GM19452 (cell line): ENCODE measurements around the gene ATG13.

Source experiments
- ATAC-seq: cut with Tn5 transposase; IDR thresholded peaks from one replicate; pipeline ENCODE4 v1.9.1; 2021; ENCODE audit not compliant: unreplicated experiment

The ATG13 gene

DNA sequence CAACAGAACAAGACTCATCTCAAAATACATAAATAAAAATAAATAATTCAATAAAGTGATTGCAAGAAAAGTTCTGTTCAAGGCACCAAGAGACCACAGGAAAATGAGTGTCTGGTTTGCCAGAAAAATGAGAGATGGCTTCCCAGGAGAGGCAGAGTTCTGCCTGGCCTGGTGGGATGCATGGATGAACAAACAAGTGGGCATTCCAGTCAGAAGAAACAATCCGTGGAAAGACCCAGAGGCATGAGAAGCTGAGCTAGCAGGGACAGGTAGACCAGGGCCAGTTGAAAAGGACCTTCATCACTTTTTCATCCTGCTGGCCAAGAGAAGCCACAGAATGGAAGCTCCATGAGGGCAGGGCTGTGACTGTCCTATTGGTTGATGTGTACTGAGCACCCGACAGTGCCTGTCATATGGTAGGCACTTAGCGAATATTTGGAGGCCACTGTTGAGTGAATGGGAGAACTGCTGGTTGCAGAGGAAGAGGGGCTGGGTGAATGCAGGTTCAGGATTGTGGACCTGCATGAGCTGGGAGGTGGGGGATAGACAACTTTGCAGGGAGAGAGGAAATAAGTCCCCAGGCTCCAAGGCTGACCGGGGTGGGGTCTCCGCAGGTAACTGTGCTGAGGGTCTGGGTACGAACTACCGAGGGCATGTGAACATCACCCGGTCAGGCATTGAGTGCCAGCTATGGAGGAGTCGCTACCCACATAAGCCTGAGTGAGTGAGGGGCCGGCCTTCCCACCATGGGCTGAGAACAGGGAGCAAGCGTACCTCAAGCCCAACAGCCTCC lies 105.4 kb downstream of the ATG13 start:
- no peak for ATAC-seq

GRCh38 chr11:46723359-46723680 lies 106.0 kb downstream of the ATG13 start:
- ATAC-seq: no peak

GRCh38 chr11:46724088-46724487 lies 106.7 kb downstream of the ATG13 start:
- no peak for ATAC-seq
